ENCODE results near the gene CDCA4.

CDCA4 gene

DNA sequence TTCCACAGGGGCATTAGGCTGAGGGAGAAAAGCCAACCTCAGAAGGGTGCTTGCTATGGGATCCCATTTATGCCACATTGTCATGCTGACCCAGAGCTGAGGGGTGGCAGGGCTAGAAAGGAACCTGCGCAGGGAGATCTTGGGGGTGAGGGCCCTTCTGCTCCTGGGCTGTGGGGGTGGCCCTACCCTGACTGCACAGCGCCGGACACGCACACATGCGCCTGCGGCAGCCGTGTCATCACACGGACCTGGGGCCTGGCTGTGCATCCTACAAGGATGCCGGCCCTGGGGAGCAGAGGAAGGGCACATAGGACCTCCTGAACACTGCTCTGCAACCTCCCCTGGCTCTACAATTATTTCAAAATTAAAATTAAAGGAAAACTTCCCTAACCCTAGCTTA is 6.9 kb downstream of the CDCA4 start:
- TF ChIP-seq CTCF (IDR thresholded peaks at IDR 0.05; ENCODE audit: low read depth, low read length, missing control alignments) = no peak
- no peak overlapping the region for H3K4me3 ChIP-seq (ENCODE audit: low read depth, low read length)

GRCh38 chr14:105013150-105013785 is 7.6 kb downstream of the CDCA4 start:
- in situ Hi-C loops (cut with HindIII; ENCODE audit: low sequenced_read_pairs) = no loop called here
- peak; percentile 14 for TF ChIP-seq CTCF (IDR thresholded peaks at IDR 0.05; ENCODE audit: low read depth, low read length, missing control alignments)
- DNase-seq (ENCODE audit: low read depth) = no peak
- no peak overlapping the region for H3K4me3 ChIP-seq (ENCODE audit: low read depth, low read length)

More for the DNA sequence above, 6.9 kb downstream of the CDCA4 start:
- in situ Hi-C loops (cut with HindIII; ENCODE audit: low sequenced_read_pairs) = no loop called here
- no peak for DNase-seq (ENCODE audit: low read depth)

DNA sequence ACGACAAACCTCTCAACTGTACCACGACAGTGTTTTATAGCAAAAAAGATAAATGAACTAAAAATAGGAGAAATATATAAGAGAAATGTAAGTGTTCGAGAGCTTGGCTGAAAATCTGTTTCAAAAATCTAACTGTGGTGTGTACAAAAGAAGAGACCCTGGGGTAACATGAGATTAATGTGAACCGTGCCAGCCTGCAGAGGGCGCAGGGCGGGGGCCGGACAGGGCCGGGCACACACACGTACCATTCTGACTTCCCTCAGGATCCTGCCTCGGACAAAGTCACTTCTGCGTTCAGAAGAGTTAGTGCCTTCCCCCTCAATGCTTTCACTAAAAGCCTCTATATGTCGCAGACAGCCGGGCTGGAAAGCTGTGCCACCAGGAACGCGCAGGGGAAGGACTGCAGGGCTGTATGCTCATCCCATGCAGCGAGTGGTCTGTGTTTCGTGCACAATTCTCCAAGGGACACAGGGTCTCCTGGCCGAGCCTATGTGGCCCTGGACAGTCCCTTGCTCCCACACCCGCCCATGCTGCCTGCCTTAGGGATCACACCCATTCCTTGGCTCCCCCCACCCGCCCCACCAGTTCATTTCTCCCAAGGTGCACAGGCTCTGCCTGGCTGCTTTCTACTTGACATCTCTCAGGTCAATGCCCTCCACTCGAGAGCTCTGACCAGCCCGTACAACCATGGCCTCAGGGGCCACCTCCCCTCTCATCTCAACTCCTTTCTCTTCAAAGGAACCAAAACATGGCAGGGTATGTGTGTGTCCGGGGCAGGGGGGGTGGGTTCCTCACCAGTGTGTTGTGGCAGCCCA is 8.5 kb downstream of the CDCA4 start:
- peak; percentile 52 for TF ChIP-seq CTCF (IDR thresholded peaks at IDR 0.05; ENCODE audit: low read depth, low read length, missing control alignments)
- H3K4me3 ChIP-seq (ENCODE audit: low read depth, low read length) = no peak overlapping the region
- in situ Hi-C loops (cut with HindIII; ENCODE audit: low sequenced_read_pairs) = no loop called here
- no peak for DNase-seq (ENCODE audit: low read depth)

DNA sequence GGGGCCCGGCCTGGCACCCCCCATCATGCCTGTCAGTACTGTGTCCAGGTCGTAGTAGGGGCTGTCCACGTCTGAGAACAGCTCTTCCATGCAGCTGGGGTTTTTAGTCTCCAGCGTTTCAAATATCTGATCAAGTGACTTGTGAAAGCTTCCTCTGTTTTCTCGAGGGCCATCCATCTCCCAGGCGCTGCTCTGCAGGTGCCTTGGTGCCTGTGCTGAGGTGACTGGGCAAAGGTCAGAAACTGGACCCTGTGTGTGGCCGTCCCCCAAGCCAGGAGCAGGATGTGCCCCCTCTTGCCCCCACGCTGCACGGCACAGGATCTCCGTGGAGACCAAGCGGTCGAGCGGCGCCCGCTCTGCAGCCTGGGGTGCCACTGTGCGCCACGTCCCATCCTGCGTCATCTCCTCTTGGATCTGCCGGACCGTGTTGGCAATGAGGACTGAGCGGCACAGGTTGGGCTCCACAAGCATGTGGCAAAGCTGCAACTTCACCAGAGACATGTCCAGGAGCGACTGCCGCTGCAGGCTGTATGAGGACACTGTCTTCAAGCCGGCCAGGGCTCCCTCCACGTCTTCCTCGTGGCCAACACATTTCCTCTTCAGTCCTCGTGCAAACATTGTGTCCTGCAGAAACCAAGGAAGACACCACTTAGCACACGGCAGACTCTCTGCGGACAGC is 9.4 kb downstream of the CDCA4 start:
- no peak for TF ChIP-seq CTCF (IDR thresholded peaks at IDR 0.05; ENCODE audit: low read depth, low read length, missing control alignments)
- in situ Hi-C loops (cut with HindIII; ENCODE audit: low sequenced_read_pairs) = no loop called here
- DNase-seq (ENCODE audit: low read depth) = no peak
- H3K4me3 ChIP-seq (ENCODE audit: low read depth, low read length) = no peak overlapping the region

GRCh38 chr14:105010891-105011291 is 10.0 kb downstream of the CDCA4 start:
- DNase-seq (ENCODE audit: low read depth) = no peak
- in situ Hi-C loops (cut with HindIII; ENCODE audit: low sequenced_read_pairs) = no loop called here
- no peak for TF ChIP-seq CTCF (IDR thresholded peaks at IDR 0.05; ENCODE audit: low read depth, low read length, missing control alignments)
- no peak overlapping the region for H3K4me3 ChIP-seq (ENCODE audit: low read depth, low read length)

- no peak for TF ChIP-seq CTCF (IDR thresholded peaks at IDR 0.05; ENCODE audit: low read depth, low read length, missing control alignments)
- in situ Hi-C loops (cut with HindIII; ENCODE audit: low sequenced_read_pairs) = no loop called here
- H3K4me3 ChIP-seq (ENCODE audit: low read depth, low read length) = no peak overlapping the region
Observed at GRCh38 chr14:105010106-105010505, 10.8 kb downstream of the CDCA4 start.

More at GRCh38 chr14:105010106-105010505, 10.8 kb downstream of the CDCA4 start:
- no peak for DNase-seq (ENCODE audit: low read depth)

All from astrocyte of the cerebellum (primary cell).